Adrenal gland (tissue), 5 donors: ENCODE results near the gene MRPS11.

ENCODE experiments used
- CTCF ChIP-seq, 6 experiments: fragments of 450-650 bp in 4 of 6; fragments of 200-600 bp in 2 of 6; sonication (generic) in 1 of 6; IDR thresholded peaks; 1 replicate in 5 of 6; 2 replicates in 1 of 6; pipeline versions ENCODE4 v1.5.1 to v1.8.0; 2016 to 2021; ENCODE audit warnings: antibody characterized with exemption in 6 of 6, mild to moderate bottlenecking in 2 of 6, moderate library complexity in 1 of 6
- POLR2A ChIP-seq, 2 donors: fragments of 450-650 bp; IDR thresholded peaks; one replicate each; pipeline ENCODE4 v1.6.1; 2017; ENCODE audit warnings: antibody characterized with exemption in 2 of 2, mild to moderate bottlenecking in 2 of 2, moderate library complexity in 1 of 2
- donor health status: DM: no; HTN: no; CAD: no.

GRCh38 chr15:88430051-88430450, 37.5 kb upstream of the MRPS11 start:
- TF ChIP-seq POLR2A (IDR thresholded peaks at IDR 0.05) = no peak
- TF ChIP-seq CTCF (IDR thresholded peaks at IDR 0.05) = no peak
